CD4-positive, alpha-beta T cell treated with Interleukin-15 for 1 hour (primary cell): ENCODE data around the gene SEMA5A.

Experiments
- DNase-seq: peaks from one replicate; pipeline ENCODE4 v3.0.0-alpha.2; 2020

SEMA5A gene

GRCh38 chr5:9545992-9546851 lies at the start of gene SEMA5A:
TSS of gene SEMA5A (minus strand) at chr5:9546075. CDS start at chr5:9379946, 166,129 bp downstream.
- no peak for DNase-seq

- DNase-seq = no peak
These were observed 49.0 kb upstream of the SEMA5A start for GRCh38 chr5:9594913-9595312.

- DNase-seq = no peak
These were observed 43.4 kb upstream of the SEMA5A start for GRCh38 chr5:9589049-9589835.

- DNase-seq = no peak
These were observed 42.4 kb upstream of the SEMA5A start for GRCh38 chr5:9588254-9588653.

GRCh38 chr5:9587135-9587534 lies 41.3 kb upstream of the SEMA5A start:
- DNase-seq = no peak

GRCh38 chr5:9582406-9582805 lies 36.5 kb upstream of the SEMA5A start:
- no peak for DNase-seq

- no peak for DNase-seq
These were observed 27.9 kb upstream of the SEMA5A start for GRCh38 chr5:9573796-9574195.

- no peak for DNase-seq
These were observed 26.4 kb upstream of the SEMA5A start for GRCh38 chr5:9572246-9572645.

- DNase-seq = no peak
These were observed 25.0 kb upstream of the SEMA5A start for GRCh38 chr5:9570876-9571275.

- no peak for DNase-seq
These were observed 21.2 kb upstream of the SEMA5A start for GRCh38 chr5:9567039-9567438.

- DNase-seq = no peak
These were observed 18.9 kb upstream of the SEMA5A start for GRCh38 chr5:9564752-9565151.

- DNase-seq = no peak
These were observed 16.3 kb upstream of the SEMA5A start for GRCh38 chr5:9562141-9562540.

- DNase-seq = no peak
These were observed 14.1 kb upstream of the SEMA5A start for GRCh38 chr5:9559965-9560364.

- no peak for DNase-seq
These were observed 12.6 kb upstream of the SEMA5A start for GRCh38 chr5:9558319-9558965.

- DNase-seq = no peak
These were observed 11.8 kb upstream of the SEMA5A start for GRCh38 chr5:9557696-9558095.

GRCh38 chr5:9555961-9556360 lies 10.1 kb upstream of the SEMA5A start:
- DNase-seq = no peak

GRCh38 chr5:9554122-9554521 lies 8.2 kb upstream of the SEMA5A start:
- no peak for DNase-seq

- DNase-seq = no peak
These were observed 7.7 kb upstream of the SEMA5A start for GRCh38 chr5:9553561-9553960.

- DNase-seq = no peak
These were observed 6.0 kb upstream of the SEMA5A start for GRCh38 chr5:9551567-9552537.

GRCh38 chr5:9549941-9550340 lies 4.1 kb upstream of the SEMA5A start:
- DNase-seq = no peak

- DNase-seq = no peak
These were observed 1.5 kb upstream of the SEMA5A start for GRCh38 chr5:9547122-9547947.
